Thyroid gland (tissue), 4 donors: ENCODE measurements around the gene SRGAP1. TPM values are rescaled to one million over a fixed set of nuclear protein-coding genes. Genes with fewer than 3 reads are reported as not detected.

Experiments used
- DNase-seq, 2 donors: peaks; one replicate each; pipeline ENCODE4 v3.0.0-alpha.2; 2019
- H3K27ac ChIP-seq, 3 donors: fragments of 200-600 bp; sonication (generic); 1 replicate in 2 of 3; 2 replicates in 1 of 3; pipeline ENCODE4 v1.5.1; 2016 to 2019; ENCODE audit warnings: mild to moderate bottlenecking in 1 of 3, moderate library complexity in 1 of 3
- H3K27me3 ChIP-seq: fragments of 200-600 bp; sonication (generic); one replicate; pipeline ENCODE4 v1.5.1; 2019
- H3K36me3 ChIP-seq, 2 donors: fragments of 200-600 bp; sonication (generic); one replicate each; pipeline ENCODE4 v1.5.1; 2016 to 2019
- H3K4me1 ChIP-seq, 2 donors: fragments of 200-600 bp; sonication (generic); one replicate each; pipeline ENCODE4 v1.5.1; 2017 to 2019
- H3K4me3 ChIP-seq, 3 donors: fragments of 200-600 bp; sonication (generic); replicated peaks in 1 of 3; 1 replicate in 2 of 3; 2 replicates in 1 of 3; pipeline ENCODE4 v1.5.1; 2016; ENCODE audit warnings: mild to moderate bottlenecking in 1 of 3
- H3K9me3 ChIP-seq: fragments of 200-600 bp; sonication (generic); one replicate; pipeline ENCODE4 v1.5.1; 2017
- CTCF ChIP-seq, 6 experiments: fragments of 200-600 bp in 3 of 6; fragments of 450-650 bp in 3 of 6; sonication (generic) in 3 of 6; IDR thresholded peaks; one replicate each; pipeline ENCODE4 v1.5.1; 2016 to 2019; ENCODE audit warnings: antibody characterized with exemption in 6 of 6, mild to moderate bottlenecking in 2 of 6, inconsistent platforms in 1 of 6, moderate library complexity in 1 of 6
- POLR2A ChIP-seq, 2 donors: fragments of 450-650 bp; IDR thresholded peaks; one replicate each; pipeline ENCODE4 v1.6.1; 2017; ENCODE audit warnings: antibody characterized with exemption in 2 of 2, mild to moderate bottlenecking in 2 of 2, moderate library complexity in 1 of 2
- WGBS, 2 donors: methylation state at CpG; one replicate each; pipeline ENCODE4 v1.1.5; 2017; 5-methylcytosine and 5-hydroxymethylcytosine counted together
- intact Hi-C: fragments of 100-400 bp; cut with DNase I; formaldehyde crosslinking; loops from one replicate; pipeline ENCODE4 v1.15.1; 2023
- total RNA-seq, 4 donors: library from RNA; depleted of rRNA; stranded (reverse); fragments of >200 nt; gene quantifications; one replicate each; pipeline ENCODE4 v1.2.3, GENCODE V29; 2016

Gene SRGAP1
- total RNA-seq: 10 to 100 TPM; 14.1 to 26.3 (median 20.9) TPM

- 1% methylated on average over 36 to 40 of the region's 52 CpGs for WGBS, 2 donors
- TF ChIP-seq CTCF (IDR thresholded peaks at IDR 0.05) (no peak), POLR2A (IDR thresholded peaks at IDR 0.05) (peak in 1 of 2 donors; percentile 47)
- intact Hi-C loops: loop anchor here (5.0 to 10.0 kb wide), 2 partner anchors 240 to 338 kb away; no protein-coding TSS in a partner anchor
- Histone ChIP-seq H3K27me3 (no peaks in the 10 kb centered on the region), H3K4me3 (peak within 1 kb of the TSS; percentile 70 to 84 (median 71)), H3K9me3 (no peaks in the 10 kb centered on the region), H3K27ac (peak within 1 kb of the TSS; percentile 89 to 98 (median 92)), H3K36me3 (no peaks in the 10 kb centered on the region), H3K4me1 (peaks cover 11 to 24% of the 10 kb centered on the region in 2 donors)
- peak; percentile 78 to 82 for DNase-seq
These were observed at the start of gene SRGAP1 for GRCh38 chr12:63844391-63845341. Gene SRGAP1 (plus strand): TSS chr12:63844700. CDS start chr12:63844817, 117 bp downstream.

GRCh38 chr12:63795032-63795687 lies 49.3 kb upstream of the SRGAP1 start:
- WGBS, 2 donors: 88 to 91% methylated on average over 10 of the region's 10 CpGs
- TF ChIP-seq POLR2A (IDR thresholded peaks at IDR 0.05) (no peak), CTCF (IDR thresholded peaks at IDR 0.05) (no peak)

GRCh38 chr12:63795944-63796343 lies 48.6 kb upstream of the SRGAP1 start:
- Histone ChIP-seq H3K4me1 (peaks cover 6 to 7% of the 10 kb centered on the region in 2 donors), H3K27ac (no peak overlapping the region), H3K36me3 (no peaks in the 10 kb centered on the region), H3K27me3 (no peaks in the 10 kb centered on the region), H3K9me3 (no peaks in the 10 kb centered on the region), H3K4me3 (no peak overlapping the region)
- no peak for DNase-seq
- 95 to 96% methylated on average over 6 of the region's 6 CpGs for WGBS, 2 donors
- intact Hi-C loops: no loop called here
- TF ChIP-seq POLR2A (IDR thresholded peaks at IDR 0.05): no peak

More at GRCh38 chr12:63795032-63795687, 49.3 kb upstream of the SRGAP1 start:
- no peaks in the 10 kb centered on the region for H3K27me3 ChIP-seq
- DNase-seq: no peak
- H3K36me3 ChIP-seq: peaks cover 0 to 3% of the 10 kb centered on the region in 2 donors
- H3K27ac ChIP-seq: no peak overlapping the region
- H3K4me1 ChIP-seq: peaks cover 6 to 7% of the 10 kb centered on the region in 2 donors
- no peaks in the 10 kb centered on the region for H3K9me3 ChIP-seq
- H3K4me3 ChIP-seq: no peak overlapping the region
- intact Hi-C loops: no loop called here

- Histone ChIP-seq H3K4me3 (no peak overlapping the region), H3K9me3 (no peaks in the 10 kb centered on the region), H3K27me3 (no peaks in the 10 kb centered on the region), H3K27ac (no peak overlapping the region), H3K4me1 (no peaks in the 10 kb centered on the region), H3K36me3 (no peaks in the 10 kb centered on the region)
- no peak for DNase-seq
- intact Hi-C loops: loop anchor here (10.0 kb wide), 1 partner anchor 697 kb away; no protein-coding TSS in a partner anchor
- 67 to 69% methylated on average over 6 of the region's 6 CpGs for WGBS, 2 donors
- TF ChIP-seq POLR2A (IDR thresholded peaks at IDR 0.05): no peak
- TF ChIP-seq CTCF (IDR thresholded peaks at IDR 0.05): peak in 5 of 6 experiments; percentile 20 to 76 (median 64)
These were observed 42.4 kb upstream of the SRGAP1 start for GRCh38 chr12:63802012-63802608.

DNA sequence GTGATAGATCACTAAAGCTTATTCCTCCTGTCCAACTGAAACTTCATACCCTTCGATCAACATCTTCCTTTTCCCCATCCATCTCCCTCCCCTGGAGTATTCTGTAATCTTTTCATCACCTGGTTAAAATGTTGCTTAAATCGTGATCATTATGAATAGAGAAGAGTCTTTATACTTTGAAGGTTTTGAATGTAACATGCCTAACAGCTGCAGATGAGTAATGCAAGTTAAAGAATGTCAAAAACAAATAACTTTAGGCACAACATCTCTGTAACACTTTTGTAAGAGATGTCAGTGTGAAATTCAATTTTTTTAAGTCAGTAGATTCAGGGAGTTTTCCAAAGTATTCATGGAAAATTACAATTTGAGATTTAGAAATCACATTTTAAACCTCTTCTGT lies 39.8 kb upstream of the SRGAP1 start:
- Histone ChIP-seq H3K36me3 (no peaks in the 10 kb centered on the region), H3K27ac (no peak overlapping the region), H3K4me1 (no peaks in the 10 kb centered on the region), H3K9me3 (no peaks in the 10 kb centered on the region), H3K4me3 (no peak overlapping the region), H3K27me3 (no peaks in the 10 kb centered on the region)
- TF ChIP-seq CTCF (IDR thresholded peaks at IDR 0.05) (no peak), POLR2A (IDR thresholded peaks at IDR 0.05) (no peak)
- 93 to 94% methylated on average over 2 of the region's 2 CpGs for WGBS, 2 donors
- DNase-seq: no peak
- intact Hi-C loops: loop anchor here (10.0 kb wide), 1 partner anchor 700 kb away; no protein-coding TSS in a partner anchor
